HFF-Myc (cell line): ENCODE measurements around the gene RIBC1.
"Not testable (repeated sequence)": the region's sequence is repeated elsewhere in the genome, so short reads cannot be mapped to it uniquely, and the experiment has no call there.

Source experiments
- DNase-seq: peaks from one replicate; pipeline ENCODE4 v3.0.0-alpha.2; 2011; ENCODE audit warnings: low read depth; ENCODE audit errors: extremely low read depth
- H3K4me3 ChIP-seq: replicated peaks from 2 replicates; pipeline ENCODE4 v1.5.1; 2011; ENCODE audit warnings: low read depth, mild to moderate bottlenecking, control low read depth, low read length
- CTCF ChIP-seq: IDR thresholded peaks from 2 replicates; pipeline ENCODE4 v1.5.1; 2012; ENCODE audit warnings: mild to moderate bottlenecking, low read depth, low read length, control low read depth; ENCODE audit errors: missing control alignments

The RIBC1 gene

DNA sequence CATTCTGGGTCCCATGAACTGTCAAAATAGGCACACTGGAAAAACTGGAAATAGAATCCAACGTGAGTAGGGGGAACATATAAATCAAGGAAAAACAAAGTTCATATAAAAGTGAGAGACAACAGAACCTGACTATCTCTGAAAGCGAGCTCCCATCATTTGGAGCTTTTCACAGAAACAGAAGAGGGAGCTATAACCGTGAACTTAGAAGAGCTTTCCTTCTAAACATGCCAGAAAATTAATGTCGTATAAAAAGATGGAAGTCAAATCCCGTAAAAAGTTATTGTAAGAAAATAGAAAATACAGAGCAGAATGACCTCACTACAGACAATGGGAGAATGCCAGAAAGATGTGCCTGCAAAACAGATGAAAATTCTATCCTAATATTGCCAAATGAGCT, 35.4 kb downstream of the RIBC1 start:
- DNase-seq = no peak
- no peak overlapping the region for H3K4me3 ChIP-seq
- TF ChIP-seq CTCF = no peak

- H3K4me3 ChIP-seq = not testable (repeated sequence)
Observed at GRCh38 chrX:53468659-53469058, 46.0 kb downstream of the RIBC1 start.

DNA sequence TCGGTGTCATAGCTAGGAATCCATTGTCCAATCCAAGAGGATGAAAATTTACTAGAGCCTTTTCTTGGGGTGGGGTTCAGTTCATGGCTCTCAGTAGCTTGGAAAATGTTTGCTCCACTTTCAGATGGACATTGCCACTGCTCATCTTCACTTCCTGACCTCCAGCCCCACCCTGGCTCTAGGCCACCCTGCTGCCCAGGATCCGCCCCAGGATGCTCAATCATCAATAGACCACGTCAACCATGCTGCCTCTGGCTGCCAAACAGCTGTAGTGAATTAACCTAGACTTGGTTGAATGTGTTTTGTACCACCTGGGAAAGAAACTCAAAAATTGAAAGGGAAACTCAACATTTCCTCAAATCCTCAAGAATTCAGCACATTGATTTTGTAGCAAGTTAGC, 48.7 kb downstream of the RIBC1 start:
- H3K4me3 ChIP-seq = no peak overlapping the region
- no peak for TF ChIP-seq CTCF
- DNase-seq = no peak

More at GRCh38 chrX:53468659-53469058, 46.0 kb downstream of the RIBC1 start:
- DNase-seq = not testable (repeated sequence)

DNA sequence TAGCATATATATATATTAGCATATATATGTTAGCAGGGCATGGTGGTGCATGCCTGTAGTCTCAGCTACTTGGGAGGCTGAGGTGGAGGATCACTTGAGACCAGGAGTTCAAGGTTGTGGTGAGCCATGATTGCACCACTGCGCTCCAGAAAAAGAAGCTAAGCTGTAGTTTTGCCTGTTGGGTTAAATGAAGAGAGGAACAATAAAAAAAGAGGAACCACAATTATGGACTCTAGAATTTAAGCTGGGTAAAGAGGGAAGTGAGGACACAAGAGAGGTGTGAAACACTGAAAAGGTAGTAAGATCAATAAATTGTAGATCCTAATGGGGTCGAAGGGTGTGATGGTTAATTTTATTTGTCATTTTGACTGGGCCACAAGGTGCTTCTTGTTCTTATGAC, 52.0 kb downstream of the RIBC1 start:
- no peak for DNase-seq
- H3K4me3 ChIP-seq = no peak overlapping the region
- TF ChIP-seq CTCF = no peak

DNA sequence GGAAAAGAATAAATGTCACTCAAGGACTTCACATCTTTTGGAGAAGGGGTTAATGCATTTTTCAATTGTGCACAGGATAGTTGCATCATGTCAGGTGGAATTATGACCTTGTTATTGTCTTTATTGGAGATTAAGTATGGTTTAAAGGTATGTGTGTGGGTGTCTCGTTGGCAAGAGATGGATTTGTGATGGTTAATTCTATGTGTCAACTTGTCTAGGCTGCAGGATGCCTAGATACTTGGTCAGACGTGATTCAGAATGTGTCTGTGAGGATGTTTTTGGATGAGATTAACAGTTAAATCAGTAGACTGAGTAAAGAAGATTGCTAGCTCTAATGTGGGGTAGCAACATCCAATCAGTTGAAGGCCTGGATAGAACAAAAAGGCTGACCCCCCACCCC, 53.7 kb downstream of the RIBC1 start:
- no peak for TF ChIP-seq CTCF
- no peak for DNase-seq
- H3K4me3 ChIP-seq = no peak overlapping the region

DNA sequence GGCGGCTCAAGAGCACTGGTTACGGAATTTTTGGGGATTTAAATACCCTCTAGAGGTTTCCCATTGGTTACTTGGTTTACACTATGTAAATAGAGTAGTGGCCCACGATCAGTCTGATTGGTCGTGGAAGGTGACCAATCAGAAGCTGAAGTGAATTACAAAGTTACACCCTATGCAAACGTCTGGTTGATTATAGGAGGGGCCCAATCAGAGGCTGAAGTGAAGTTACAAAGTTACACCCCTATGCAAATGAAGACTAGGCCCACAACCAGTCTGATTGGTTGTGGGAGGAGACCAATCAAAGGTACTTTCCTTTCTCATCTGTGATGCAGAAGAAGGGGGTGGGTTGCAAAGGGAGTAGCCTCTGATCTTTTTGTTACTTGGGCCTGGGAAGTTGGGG, 56.6 kb downstream of the RIBC1 start:
- TF ChIP-seq CTCF = no peak
- H3K4me3 ChIP-seq = no peak overlapping the region
- DNase-seq = peak; percentile 0
